Subcutaneous abdominal adipose tissue (tissue), 5 donors: ENCODE data around the gene TMEM127.
A peak's percentile ranks its signal among the peaks of the same experiment; 100 is the strongest.

Experiments used
- H3K27ac ChIP-seq: one replicate; pipeline ENCODE4 v1.7.0; 2013; ENCODE audit warnings: low read depth, mild to moderate bottlenecking, inconsistent platforms, low read length, moderate library complexity
- H3K27me3 ChIP-seq, 5 donors: one replicate each; pipeline ENCODE4 v1.7.0; 2013; ENCODE audit warnings: low read length in 5 of 5, inconsistent platforms in 1 of 5; ENCODE audit not compliant: control insufficient read depth in 5 of 5, insufficient read depth in 4 of 5
- H3K36me3 ChIP-seq, 5 donors: one replicate each; pipeline ENCODE4 v1.7.0; 2013; ENCODE audit warnings: low read length in 5 of 5; ENCODE audit not compliant: control insufficient read depth in 5 of 5, insufficient read depth in 5 of 5
- H3K4me1 ChIP-seq, 5 donors: one replicate each; pipeline ENCODE4 v1.7.0; 2013; ENCODE audit warnings: low read length in 5 of 5, mild to moderate bottlenecking in 3 of 5, moderate library complexity in 1 of 5; ENCODE audit not compliant: control insufficient read depth in 5 of 5, insufficient read depth in 5 of 5
- H3K4me3 ChIP-seq, 5 donors: one replicate each; pipeline ENCODE4 v1.7.0; 2013; ENCODE audit warnings: low read length in 5 of 5, low read depth in 1 of 5
- H3K9ac ChIP-seq, 5 donors: one replicate each; pipeline ENCODE4 v1.7.0; 2013; ENCODE audit warnings: low read length in 5 of 5, mild to moderate bottlenecking in 4 of 5, moderate library complexity in 3 of 5
- H3K9me3 ChIP-seq, 5 donors: one replicate each; pipeline ENCODE4 v1.7.0; 2013; ENCODE audit warnings: low read length in 5 of 5; ENCODE audit not compliant: control insufficient read depth in 5 of 5
- donor health status: healthy.
- donor health status: healthy.
- donor health status: healthy.
- donor health status: healthy.
- donor health status: healthy.

The TMEM127 gene

GRCh38 chr2:96265840-96266679 lies at the start of gene TMEM127, which contains the start of gene CIAO1:
Gene TMEM127 (minus strand): TSS chr2:96265997. CDS start chr2:96265381, 616 bp downstream.
Gene CIAO1 (plus strand): TSS chr2:96266225. CDS start chr2:96266351, 126 bp downstream.
- Histone ChIP-seq H3K4me3 (peak within 1 kb of the TSS; percentile 82 to 96 (median 93)), H3K36me3 (peaks cover 3 to 54% (median 31%) of the 10 kb centered on the region in 5 donors), H3K9ac (peak within 1 kb of the TSS; percentile 68 to 97 (median 96)), H3K27ac (peak within 1 kb of the TSS; percentile 93), H3K4me1 (peaks cover 7 to 47% (median 37%) of the 10 kb centered on the region in 5 donors), H3K9me3 (no peaks in the 10 kb centered on the region), H3K27me3 (no peaks in the 10 kb centered on the region)

- Histone ChIP-seq H3K27ac (peak overlapping the region; percentile 15), H3K36me3 (no peaks in the 10 kb centered on the region), H3K9ac (no peak overlapping the region), H3K9me3 (no peaks in the 10 kb centered on the region), H3K4me1 (peaks cover 0 to 25% (median 16%) of the 10 kb centered on the region in 5 donors), H3K4me3 (no peak overlapping the region), H3K27me3 (no peaks in the 10 kb centered on the region)
Measured at GRCh38 chr2:96315005-96315399, 49.2 kb upstream of the TMEM127 start.

GRCh38 chr2:96308248-96308647 lies 42.5 kb upstream of the TMEM127 start:
- Histone ChIP-seq H3K36me3 (peaks cover 1 to 7% (median 3%) of the 10 kb centered on the region in 5 donors), H3K4me1 (peaks cover 3 to 24% (median 21%) of the 10 kb centered on the region in 5 donors), H3K4me3 (no peak overlapping the region), H3K9ac (no peak overlapping the region), H3K27ac (no peak overlapping the region), H3K27me3 (no peaks in the 10 kb centered on the region), H3K9me3 (no peaks in the 10 kb centered on the region)

GRCh38 chr2:96306370-96306769 lies 40.6 kb upstream of the TMEM127 start:
- Histone ChIP-seq H3K9me3 (no peaks in the 10 kb centered on the region), H3K27me3 (no peaks in the 10 kb centered on the region), H3K9ac (peak overlapping the region in 1 of 5 donors; percentile 87), H3K27ac (peak overlapping the region; percentile 85), H3K4me1 (peaks cover 3 to 27% (median 21%) of the 10 kb centered on the region in 5 donors), H3K36me3 (peaks cover 11 to 26% (median 22%) of the 10 kb centered on the region in 5 donors), H3K4me3 (peak overlapping the region; percentile 91 to 100 (median 96))

GRCh38 chr2:96305979-96306308 lies 40.1 kb upstream of the TMEM127 start:
- Histone ChIP-seq H3K36me3 (peaks cover 11 to 31% (median 26%) of the 10 kb centered on the region in 5 donors), H3K27me3 (no peaks in the 10 kb centered on the region), H3K9me3 (no peaks in the 10 kb centered on the region), H3K27ac (peak overlapping the region; percentile 85), H3K4me3 (peak overlapping the region; percentile 91 to 100 (median 96)), H3K4me1 (peaks cover 3 to 27% (median 21%) of the 10 kb centered on the region in 5 donors), H3K9ac (peak overlapping the region; percentile 63 to 98 (median 88))

- H3K36me3 ChIP-seq: peaks cover 14 to 35% (median 30%) of the 10 kb centered on the region in 5 donors
- H3K4me1 ChIP-seq: peaks cover 3 to 27% (median 21%) of the 10 kb centered on the region in 5 donors
- H3K27ac ChIP-seq: peak within 1 kb of the TSS; percentile 85
- H3K27me3 ChIP-seq: no peaks in the 10 kb centered on the region
- H3K9ac ChIP-seq: peak within 1 kb of the TSS; percentile 87 to 98 (median 88)
- peak within 1 kb of the TSS; percentile 94 to 100 (median 99) for H3K4me3 ChIP-seq
- no peaks in the 10 kb centered on the region for H3K9me3 ChIP-seq
Measured at GRCh38 chr2:96305091-96305978, 39.5 kb upstream of the TMEM127 start, which contains the start of gene SNRNP200. Gene SNRNP200 (minus strand): TSS chr2:96305546. CDS start chr2:96305437, 109 bp downstream.

GRCh38 chr2:96304606-96305005 lies 38.8 kb upstream of the TMEM127 start:
- Histone ChIP-seq H3K27ac (peak overlapping the region; percentile 85), H3K4me1 (peaks cover 3 to 27% (median 21%) of the 10 kb centered on the region in 5 donors), H3K9me3 (no peaks in the 10 kb centered on the region), H3K9ac (peak overlapping the region; percentile 87 to 98 (median 88)), H3K27me3 (no peaks in the 10 kb centered on the region), H3K36me3 (peaks cover 18 to 42% (median 37%) of the 10 kb centered on the region in 5 donors), H3K4me3 (peak overlapping the region; percentile 94 to 100 (median 99))

GRCh38 chr2:96301865-96302264 lies 36.1 kb upstream of the TMEM127 start:
- no peaks in the 10 kb centered on the region for H3K27me3 ChIP-seq
- no peak overlapping the region for H3K4me3 ChIP-seq
- H3K4me1 ChIP-seq: peaks cover 3 to 30% (median 27%) of the 10 kb centered on the region in 5 donors
- peaks cover 32 to 70% (median 64%) of the 10 kb centered on the region in 5 donors for H3K36me3 ChIP-seq
- no peaks in the 10 kb centered on the region for H3K9me3 ChIP-seq
- no peak overlapping the region for H3K27ac ChIP-seq
- H3K9ac ChIP-seq: no peak overlapping the region

GRCh38 chr2:96296925-96297324 lies 31.1 kb upstream of the TMEM127 start:
- Histone ChIP-seq H3K27me3 (no peaks in the 10 kb centered on the region), H3K4me3 (no peak overlapping the region), H3K9me3 (no peaks in the 10 kb centered on the region), H3K36me3 (peaks cover 43 to 98% (median 92%) of the 10 kb centered on the region in 5 donors), H3K9ac (no peak overlapping the region), H3K4me1 (peaks cover 0 to 16% (median 10%) of the 10 kb centered on the region in 5 donors), H3K27ac (no peak overlapping the region)
